Right renal pelvis (tissue), 4 donors: Measurements from ENCODE around the gene KRTAP13-3. TPM values are rescaled to one million over a fixed set of nuclear protein-coding genes. Genes with fewer than 3 reads are reported as not detected.

Experiments used
- DNase-seq, 4 donors: peaks; one replicate each; pipeline ENCODE4 v3.0.0-alpha.2; 2013; ENCODE audit warnings: low read depth in 4 of 4, low spot score in 3 of 4, missing footprints in 1 of 4
- polyA plus RNA-seq, 4 donors: library from polyadenylated mRNA; unstranded; fragments of 120-200 nt; gene quantifications; one replicate each; pipeline ENCODE4 v1.2.1, GENCODE V29; 2013; ENCODE audit not compliant: insufficient read length in 4 of 4

KRTAP13-3 gene, protein sequence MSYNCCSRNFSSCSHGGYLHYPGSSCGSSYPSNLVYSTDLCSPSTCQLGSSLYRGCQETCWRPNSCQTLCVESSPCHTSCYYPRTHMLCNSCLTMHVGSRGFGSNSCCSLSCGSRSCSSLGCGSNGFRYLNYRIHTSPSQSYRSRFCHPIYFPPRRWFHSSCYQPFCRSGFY
- not detected for polyA plus RNA-seq

DNA sequence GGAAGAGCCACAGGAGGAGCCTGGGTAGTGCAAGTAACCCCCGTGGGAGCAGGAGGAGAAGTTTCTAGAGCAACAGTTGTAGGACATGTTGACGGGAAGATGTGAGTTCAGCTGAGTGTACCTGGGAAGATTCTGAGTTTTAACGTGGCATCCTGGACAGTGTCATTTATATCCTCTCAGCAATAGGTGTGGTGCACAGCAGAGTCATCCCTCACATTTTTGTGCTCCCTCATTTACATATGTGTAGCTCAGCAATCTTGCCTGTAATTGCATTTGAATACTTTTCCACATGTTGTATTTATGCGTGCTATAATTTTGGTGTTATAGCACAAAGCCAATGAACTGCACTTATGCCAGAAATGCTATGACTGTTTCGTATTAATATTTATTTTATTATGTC is at the start of gene KRTAP13-3:
Gene KRTAP13-3, minus strand, starts transcription at position 101 of the 400 bp plus-strand sequence. Its CDS starts 14 bp downstream, at position 87.
- DNase-seq: no peak

DNA sequence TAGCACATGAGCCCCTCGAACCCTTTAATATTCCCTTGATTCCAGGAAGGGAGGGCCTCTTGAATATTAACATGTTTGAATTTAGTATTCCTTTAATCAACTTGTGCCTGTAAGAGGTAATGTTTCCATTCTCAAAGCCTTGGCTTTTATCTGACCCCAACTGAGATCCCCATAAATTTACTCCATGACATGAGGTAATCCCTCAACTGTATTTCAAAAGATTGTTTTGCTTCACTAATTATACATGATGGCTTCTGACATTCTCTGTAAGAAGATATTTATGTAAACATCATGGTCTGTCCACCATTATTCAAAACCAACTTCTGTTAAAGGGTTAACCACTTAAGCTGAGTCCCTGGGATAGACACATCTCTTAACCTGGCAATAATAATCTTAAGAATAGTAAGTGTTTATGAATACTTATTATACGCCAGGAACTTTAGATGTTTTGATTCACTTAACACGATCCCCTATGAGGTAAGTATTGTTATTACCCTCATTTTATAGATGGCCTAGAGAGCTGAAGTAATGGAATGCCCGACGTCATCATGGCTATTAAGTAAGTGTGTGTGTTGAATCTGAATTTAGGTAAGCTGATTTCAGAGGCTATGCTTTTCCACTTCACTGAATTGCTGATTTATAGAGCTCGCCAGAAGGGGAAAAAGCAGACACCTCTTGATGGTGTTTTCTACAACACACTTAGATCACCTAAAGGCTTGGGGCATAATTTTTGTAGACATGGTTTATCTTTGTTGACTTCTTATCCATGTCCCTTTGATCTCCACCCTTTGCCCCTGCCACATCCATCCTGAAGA is 43.4 kb upstream of the KRTAP13-3 start:
- DNase-seq: peak in 2 of 4 donors; percentile 18 to 30

DNA sequence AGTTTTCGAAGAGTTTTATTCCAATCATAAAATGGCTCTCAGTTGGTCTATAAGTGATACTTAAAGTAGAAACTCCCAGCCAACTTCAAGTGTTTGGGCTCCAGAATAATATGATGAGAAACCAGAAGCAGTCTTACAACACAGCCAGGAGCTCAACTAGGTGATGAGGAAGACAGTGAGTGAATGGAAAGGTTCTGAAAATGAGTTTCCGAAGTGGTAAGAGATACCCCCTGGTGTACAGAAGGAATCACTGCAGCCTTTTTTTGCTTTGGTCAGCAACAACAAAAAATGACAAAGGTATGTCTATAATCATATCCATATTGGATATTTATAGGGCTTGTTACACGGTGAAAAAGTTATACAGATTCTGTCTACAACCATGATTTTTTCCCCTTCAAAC is 38.0 kb upstream of the KRTAP13-3 start:
- DNase-seq: no peak

DNA sequence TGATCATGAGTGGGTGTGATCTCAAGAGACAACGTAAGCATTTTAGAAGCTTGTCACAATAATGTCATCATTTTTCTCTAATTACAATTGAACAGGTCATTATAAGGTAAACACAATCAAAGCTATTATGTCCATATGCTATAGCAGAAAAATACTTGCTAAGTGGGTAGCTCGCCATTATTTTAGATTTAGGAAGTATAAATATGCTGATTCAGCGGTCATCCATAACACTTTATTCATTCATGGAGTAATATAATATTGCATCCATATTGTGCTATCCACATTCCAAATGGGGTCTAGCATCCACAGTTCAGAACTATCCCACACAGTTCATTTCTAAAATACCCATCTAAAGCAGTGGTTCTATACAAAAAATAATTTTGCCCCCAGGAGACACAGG is 22.8 kb upstream of the KRTAP13-3 start:
- DNase-seq: no peak

DNA sequence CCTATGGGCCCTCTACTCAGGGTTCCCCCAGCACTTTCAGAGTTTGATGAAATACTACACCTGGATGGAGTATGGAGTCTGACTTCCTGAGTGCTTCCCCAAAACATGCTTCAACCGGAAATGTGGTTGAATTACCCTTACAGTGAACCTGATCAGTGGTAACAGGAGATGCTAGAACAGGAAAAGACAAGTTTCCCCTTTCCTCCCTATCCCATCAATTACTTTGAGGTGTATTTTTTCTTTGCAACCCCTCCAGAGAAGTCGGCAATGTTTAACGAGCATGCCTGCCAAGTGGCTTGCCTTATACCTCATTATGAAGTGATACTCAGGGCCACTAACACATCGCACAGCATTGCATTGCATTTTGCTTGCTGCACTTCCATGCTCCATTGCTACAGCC is 21.3 kb upstream of the KRTAP13-3 start:
- peak in 1 of 4 donors; percentile 8 for DNase-seq

DNA sequence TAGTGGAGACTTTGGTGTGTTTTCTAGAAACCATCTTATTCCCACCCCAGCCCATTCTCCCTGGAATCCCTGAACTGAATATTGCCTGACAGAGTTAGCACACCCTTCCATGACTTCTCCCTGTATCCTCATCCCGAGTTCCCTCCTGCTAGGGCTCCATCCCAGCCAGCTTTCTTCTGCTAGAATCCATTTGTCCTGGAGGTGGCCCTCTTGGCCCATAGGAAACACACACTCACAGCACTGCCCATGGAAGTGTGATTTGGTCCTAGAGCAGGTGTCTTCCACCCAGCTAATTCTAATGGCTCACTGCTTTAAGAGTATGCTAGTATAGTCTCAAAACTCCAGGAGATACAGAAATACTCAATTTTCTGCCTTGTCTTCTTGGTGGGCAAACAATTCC is 18.5 kb upstream of the KRTAP13-3 start:
- DNase-seq: no peak

DNA sequence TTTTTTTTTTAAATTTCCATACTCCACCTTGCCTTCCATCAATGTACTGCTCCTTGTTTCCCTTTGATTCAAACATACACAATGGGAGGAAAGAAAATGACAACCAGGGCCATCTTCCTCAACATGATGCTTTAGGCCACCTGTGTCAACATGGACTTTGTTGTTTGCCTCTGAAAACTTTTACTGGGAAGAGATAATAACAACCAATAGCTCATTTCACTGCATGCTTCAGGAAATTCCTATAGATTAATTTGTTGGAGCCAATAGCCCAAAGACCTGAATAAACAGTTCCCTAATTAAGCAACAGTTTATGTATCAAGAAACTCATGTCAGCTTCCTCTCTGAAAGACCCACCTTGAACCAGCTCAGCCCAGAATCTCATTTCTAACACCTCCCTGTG is 17.5 kb upstream of the KRTAP13-3 start:
- DNase-seq: no peak

DNA sequence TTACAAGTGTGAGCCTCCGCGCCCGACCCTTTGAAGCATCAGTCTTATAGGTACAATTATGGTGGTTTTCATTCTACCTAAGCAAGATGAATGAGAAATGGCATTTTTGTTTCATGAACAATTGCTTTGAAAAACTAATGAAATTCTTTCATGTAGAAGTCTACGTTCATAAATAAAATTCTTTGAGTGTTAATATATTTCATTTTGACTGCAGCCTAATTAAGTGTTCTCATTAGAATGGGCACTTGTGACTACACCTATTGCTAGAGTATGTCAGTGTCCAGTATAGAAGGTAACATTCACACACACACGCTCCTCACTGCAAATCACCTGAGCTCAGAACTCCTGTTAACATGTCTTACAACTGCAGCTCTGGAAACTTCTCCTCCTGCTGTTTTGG is 14.2 kb upstream of the KRTAP13-3 start, which contains the start of gene KRTAP15-1:
Gene KRTAP15-1, plus strand, starts transcription at position 301 of the 400 bp plus-strand sequence. Its CDS starts 53 bp downstream, at position 354.
- no peak for DNase-seq

DNA sequence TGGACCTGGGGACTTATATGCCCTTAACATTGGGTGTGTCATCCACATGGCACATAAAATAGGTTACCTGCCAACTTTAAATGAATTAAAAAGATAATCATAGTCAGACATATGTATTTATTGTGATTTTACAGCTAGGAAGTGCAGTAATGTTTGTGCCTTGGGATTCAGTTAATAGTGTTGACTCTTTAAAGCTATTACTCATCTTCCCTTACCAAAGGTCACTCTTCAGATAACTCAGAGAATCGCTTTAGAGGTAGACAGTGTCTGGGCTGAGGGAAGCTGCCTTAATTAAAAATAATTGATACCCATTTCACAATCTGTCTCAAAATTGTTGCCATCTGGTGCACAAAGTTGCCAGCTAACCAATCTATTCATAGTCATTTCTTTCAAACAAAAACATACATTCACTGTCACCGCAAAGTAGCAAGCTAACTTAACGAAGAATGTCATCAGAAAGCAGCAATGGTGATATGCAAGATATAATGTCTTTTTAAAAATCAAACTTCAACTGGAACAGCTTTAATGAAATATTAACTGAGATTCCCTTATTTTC is 11.4 kb upstream of the KRTAP13-3 start:
- DNase-seq: no peak

DNA sequence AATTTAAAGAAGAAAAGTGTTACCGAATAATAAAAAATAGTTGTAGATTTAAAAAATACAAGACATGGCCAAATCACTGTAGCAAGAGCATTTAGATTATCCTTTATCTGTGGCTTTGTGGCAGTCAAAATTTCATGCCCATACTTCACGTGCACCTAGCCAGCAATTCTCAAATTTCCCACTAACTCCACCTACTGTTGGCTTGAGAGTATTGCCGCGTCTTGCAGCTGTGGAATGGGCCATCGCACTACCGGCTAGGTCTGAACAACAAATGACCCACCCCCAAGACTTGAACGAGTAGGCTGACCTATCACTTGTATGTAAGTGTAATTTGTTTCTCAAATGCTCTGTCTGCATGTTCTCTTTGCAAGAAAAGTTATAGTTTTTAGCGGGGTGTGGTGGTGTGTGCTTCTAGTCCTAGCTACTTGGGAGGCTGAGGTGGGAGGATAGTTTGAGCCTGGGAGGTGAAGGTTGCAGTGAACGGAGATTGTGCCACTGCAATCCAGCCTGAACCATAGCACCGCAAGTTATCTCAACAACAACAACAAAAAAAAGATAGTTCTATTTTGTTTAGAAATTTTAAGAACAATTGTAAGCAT is 8.4 kb upstream of the KRTAP13-3 start:
- no peak for DNase-seq

DNA sequence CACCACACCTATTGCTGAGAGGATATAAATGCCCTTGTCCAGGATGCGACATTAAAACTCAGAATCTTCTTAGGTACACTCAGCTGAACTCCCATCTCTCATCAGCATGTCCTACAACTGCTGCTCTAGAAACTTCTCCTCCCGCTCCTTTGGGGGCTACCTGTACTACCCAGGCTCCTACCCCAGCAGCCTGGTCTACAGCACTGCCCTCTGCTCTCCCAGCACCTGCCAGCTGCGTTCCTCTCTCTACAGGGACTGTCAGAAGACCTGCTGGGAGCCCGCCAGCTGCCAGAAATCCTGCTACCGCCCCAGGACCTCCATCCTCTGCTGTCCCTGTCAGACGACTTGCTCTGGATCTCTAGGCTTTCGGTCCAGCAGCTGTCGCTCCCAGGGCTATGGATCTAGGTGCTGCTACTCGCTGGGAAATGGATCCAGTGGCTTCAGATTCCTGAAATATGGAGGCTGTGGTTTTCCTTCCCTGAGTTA is 4.5 kb upstream of the KRTAP13-3 start, which contains the start of gene KRTAP13-4:
Gene KRTAP13-4, plus strand, starts transcription at position 51 of the 486 bp plus-strand sequence. Its CDS starts 56 bp downstream, at position 107.
- no peak for DNase-seq

DNA sequence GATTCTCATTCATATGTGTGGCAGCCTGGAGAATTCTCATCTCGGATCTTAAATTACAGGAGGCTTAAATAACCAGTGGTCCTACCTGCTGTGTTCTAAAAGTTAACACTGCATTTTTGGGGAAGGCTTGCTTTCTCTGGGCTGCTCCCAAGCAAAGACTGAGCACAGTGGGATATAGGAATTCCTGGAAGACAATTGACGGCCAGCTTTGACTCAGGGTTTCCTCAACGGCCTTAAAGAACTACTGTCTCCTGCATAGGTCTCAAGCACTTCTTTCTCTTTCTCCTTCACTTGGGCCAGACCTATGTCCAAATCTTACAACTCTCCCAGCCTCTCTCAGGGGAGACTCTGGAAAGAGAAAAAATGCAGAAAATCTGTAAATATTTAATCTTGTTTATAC is 1.0 kb upstream of the KRTAP13-3 start:
- no peak for DNase-seq

DNA sequence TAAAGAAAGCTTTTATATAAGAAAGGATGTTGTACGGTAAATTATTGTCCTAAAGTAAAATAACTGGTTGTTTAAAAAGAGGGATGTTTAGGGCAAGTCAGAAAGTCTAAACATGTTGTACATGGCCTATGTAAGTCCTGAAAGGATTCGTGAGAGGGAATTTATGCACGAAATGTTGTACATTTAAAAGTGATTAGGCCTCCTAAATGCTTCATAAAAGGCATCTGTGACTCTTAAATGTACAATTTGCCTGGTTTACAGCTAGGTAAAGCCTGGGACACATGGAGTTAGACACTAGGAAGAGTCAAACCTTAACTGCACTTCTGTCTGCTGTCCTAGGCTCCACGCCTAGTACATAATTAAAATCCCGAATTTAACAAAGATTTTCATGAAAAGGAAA is 9.7 kb downstream of the KRTAP13-3 start:
- no peak for DNase-seq

DNA sequence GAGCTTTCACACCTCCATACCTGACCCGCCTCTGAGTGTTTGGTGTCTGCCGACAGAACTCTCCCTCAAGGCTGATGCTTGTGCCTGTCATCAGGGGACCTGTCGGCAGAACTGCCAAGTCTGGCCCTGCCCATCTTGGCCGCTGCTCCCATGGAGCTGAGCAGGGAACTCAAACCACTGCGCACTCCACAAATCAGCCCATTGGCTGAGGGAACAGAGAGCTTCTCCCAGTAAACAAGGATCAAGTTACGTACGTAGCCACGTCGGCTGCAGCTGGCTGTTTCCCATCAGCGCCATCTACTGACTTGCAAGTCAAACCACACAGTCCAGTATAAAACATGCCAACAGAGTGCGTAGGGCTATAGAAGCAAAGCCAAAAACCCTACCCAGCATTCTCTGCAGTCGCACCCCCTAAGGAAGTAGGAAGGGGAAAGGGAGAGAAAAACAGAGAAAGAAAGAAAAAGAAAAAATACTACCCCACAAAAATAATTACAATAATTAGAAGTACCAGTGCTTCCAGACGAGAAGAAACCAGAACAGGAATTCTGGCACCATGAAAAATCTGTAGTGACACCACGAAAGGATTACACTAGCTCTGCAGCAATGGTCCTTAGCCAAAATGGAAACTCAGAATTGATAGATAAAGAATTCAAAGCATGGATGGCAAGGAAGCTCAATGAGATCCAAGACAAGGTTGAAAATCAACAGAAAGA is 16.8 kb downstream of the KRTAP13-3 start:
- DNase-seq: peak; percentile 3 to 10 (median 8)

DNA sequence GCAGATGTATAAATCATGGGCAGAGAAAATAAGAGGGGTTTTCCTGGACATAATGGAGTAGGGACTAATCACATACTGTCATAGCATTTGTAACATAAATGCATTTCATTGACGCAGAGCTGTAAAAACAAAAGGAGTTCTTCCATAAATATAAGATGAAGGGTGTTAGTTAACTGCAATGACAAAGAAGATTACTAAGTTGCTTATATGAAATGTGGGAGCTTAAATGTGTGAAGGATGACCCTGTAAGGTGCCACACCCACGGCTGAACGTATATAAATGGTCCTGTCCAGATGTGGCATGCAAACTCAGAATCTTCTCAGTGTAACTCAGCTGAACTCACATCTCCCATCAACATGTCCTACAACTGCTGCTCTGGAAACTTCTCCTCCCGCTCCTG is 30.0 kb downstream of the KRTAP13-3 start, which contains the start of gene KRTAP13-1:
Gene KRTAP13-1, plus strand, starts transcription at position 301 of the 400 bp plus-strand sequence. Its CDS starts 56 bp downstream, at position 357.
- DNase-seq: no peak

DNA sequence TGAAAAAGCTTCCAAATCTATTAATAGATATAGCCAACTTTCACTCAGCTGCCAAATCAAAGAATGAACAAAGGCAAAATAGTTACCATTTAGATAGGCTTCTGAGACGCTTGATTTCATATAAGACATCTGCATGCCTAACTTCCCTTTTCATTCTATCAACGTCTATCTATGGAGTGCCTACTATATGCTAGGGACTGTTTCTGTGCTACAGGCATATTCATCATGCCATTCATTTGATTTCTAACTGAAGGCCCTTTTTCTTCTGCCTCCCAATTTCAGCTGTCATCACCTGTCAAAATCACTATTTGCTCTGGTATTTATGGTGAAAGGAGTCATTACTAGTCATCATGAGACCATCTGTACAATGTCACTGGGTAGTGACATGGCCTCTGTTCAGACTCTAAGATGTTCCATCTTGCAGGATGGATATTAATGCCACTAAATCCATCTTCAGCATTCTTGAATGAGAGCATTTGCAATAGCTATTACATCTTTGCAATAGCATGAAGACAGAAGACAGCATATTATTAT is 34.2 kb downstream of the KRTAP13-3 start:
- DNase-seq: no peak

DNA sequence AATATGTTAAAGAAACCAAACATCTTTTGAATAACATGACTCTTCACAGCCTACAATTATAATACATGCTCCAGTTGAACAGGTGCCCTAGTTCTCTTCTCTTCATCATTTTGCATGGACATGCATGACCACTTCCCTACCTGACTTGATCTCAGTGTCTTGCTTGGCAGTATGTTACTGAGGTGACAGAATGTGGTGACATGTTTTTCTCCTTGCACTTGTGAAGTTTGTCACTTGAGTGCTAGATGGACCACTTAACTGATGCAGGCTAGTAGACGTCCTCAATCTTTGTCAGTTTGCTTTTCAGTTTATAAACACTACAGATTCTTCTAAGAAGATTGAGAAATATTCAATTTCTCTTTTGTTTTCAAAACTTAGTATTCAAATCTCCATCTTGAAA is 43.5 kb downstream of the KRTAP13-3 start:
- DNase-seq: no peak
